Subcutaneous adipose tissue (tissue), 4 donors: ENCODE data around the gene SLMAP. TPM values are rescaled to one million over a fixed set of nuclear protein-coding genes. Genes with fewer than 3 reads are reported as not detected.

ENCODE experiments used
- total RNA-seq, 4 donors: library from RNA; depleted of rRNA; stranded (reverse); fragments of >200 nt; gene quantifications; one replicate each; pipeline ENCODE4 v1.1.0, GENCODE V29; 2016
- TF ChIP-seq, protein P1 (sequence below): fragments of 450-650 bp; IDR thresholded peaks from one replicate; pipeline ENCODE4 v1.5.1; 2016; ENCODE audit warnings: low read depth, mild to moderate bottlenecking, control low read depth, antibody characterized with exemption, moderate library complexity

The SLMAP gene
- total RNA-seq, 4 donors from 2014 or later, result 42.2 to 66.1 (median 54.2) TPM

- TF ChIP-seq, protein P1, sequence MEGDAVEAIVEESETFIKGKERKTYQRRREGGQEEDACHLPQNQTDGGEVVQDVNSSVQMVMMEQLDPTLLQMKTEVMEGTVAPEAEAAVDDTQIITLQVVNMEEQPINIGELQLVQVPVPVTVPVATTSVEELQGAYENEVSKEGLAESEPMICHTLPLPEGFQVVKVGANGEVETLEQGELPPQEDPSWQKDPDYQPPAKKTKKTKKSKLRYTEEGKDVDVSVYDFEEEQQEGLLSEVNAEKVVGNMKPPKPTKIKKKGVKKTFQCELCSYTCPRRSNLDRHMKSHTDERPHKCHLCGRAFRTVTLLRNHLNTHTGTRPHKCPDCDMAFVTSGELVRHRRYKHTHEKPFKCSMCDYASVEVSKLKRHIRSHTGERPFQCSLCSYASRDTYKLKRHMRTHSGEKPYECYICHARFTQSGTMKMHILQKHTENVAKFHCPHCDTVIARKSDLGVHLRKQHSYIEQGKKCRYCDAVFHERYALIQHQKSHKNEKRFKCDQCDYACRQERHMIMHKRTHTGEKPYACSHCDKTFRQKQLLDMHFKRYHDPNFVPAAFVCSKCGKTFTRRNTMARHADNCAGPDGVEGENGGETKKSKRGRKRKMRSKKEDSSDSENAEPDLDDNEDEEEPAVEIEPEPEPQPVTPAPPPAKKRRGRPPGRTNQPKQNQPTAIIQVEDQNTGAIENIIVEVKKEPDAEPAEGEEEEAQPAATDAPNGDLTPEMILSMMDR, result no peak
Observed at GRCh38 chr3:57735405-57735804, 20.7 kb upstream of the SLMAP start.

GRCh38 chr3:57737840-57738239, 18.3 kb upstream of the SLMAP start:
- TF ChIP-seq, protein P1, result no peak

- TF ChIP-seq, protein P1, result no peak
Observed at GRCh38 chr3:57738391-57738790, 17.7 kb upstream of the SLMAP start.

- TF ChIP-seq, protein P1, result no peak
Observed at GRCh38 chr3:57740027-57740426, 16.1 kb upstream of the SLMAP start.

GRCh38 chr3:57743496-57743895, 12.6 kb upstream of the SLMAP start:
- TF ChIP-seq, protein P1, result no peak

DNA sequence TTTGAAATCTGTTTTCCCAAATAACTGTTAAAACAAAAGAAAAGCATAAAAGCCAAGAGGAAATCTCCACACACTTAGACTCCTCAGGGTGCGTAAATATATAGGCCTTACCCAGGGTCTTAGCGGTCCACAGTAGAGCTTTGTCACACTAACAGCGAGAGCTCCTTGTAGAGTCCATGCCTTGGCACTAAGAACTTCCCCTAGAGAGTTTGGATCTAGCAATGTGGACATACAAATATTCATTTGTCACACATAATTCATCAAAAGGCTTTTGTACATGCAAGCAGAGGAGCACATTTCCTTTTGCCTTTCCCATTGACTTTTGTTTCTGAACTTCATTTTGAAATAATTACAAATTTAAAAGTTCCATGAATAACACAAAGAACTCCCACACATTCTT, 11.0 kb upstream of the SLMAP start:
- TF ChIP-seq, protein P1, result no peak

DNA sequence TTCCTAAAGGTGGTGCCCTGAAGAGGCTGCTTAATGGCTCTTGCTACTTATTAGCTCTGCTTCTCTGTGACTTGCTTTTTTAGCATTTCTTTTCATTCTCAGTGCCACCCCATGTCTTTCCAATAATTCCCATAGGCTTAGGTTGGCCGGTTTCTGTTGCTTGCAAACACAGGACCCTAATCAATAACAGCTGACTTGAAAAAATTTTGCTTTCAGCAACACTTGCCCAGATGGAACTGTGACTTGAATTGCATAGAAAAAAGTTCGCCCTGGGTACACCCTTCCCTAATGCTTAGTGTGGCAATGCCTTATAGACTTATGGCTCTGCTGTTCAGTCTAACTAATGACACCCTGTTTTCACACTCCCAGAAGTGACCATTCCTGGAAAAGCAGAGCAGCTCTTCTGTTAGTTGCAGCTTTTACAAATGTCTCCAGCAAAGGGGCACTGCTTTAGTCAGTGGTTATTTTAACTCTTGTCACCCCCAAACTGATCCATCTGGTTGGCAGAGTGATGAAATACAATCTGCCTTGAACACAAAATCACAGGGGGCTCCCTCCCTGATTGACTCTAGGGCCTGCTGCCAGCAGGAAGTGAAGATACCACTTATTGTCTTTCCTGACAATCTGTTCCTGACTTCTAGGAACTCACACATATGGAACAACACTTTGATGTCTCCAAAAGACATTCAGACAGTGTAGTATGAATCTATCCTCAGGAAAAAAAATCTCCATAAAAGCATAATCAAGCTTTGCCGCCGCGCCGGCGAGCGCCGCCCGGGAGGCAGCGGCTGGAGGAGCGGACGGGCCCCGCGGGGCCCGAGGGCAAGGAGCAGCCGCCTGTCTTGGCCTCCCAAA, 9.7 kb upstream of the SLMAP start:
- TF ChIP-seq, protein P1, result no peak
